Measurements from ENCODE around the gene IVNS1ABP.

The IVNS1ABP gene

DNA sequence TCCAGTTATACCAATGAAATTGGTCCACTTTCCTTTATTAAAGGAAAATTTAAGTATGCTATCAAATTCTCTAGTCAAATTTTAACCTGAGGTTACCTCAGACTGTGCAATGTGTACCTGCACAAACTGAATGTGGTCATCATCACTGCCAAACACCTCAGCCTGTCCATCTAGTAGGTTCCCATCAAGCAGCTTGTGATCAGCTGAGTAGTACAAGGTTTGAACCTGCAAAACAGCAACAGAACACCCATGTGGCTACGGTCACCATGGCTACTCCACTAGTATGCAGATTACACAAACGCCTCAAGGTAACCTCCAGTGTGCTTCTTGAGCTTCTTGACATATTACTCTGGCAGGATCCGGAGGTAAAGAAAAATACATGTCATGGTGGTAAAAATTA is 11.6 kb downstream of the IVNS1ABP start:
- H3K27ac ChIP-seq, result no peak overlapping the region
- no peak for TF ChIP-seq ZFX (IDR thresholded peaks at IDR 0.05)
- TF ChIP-seq, protein P1, sequence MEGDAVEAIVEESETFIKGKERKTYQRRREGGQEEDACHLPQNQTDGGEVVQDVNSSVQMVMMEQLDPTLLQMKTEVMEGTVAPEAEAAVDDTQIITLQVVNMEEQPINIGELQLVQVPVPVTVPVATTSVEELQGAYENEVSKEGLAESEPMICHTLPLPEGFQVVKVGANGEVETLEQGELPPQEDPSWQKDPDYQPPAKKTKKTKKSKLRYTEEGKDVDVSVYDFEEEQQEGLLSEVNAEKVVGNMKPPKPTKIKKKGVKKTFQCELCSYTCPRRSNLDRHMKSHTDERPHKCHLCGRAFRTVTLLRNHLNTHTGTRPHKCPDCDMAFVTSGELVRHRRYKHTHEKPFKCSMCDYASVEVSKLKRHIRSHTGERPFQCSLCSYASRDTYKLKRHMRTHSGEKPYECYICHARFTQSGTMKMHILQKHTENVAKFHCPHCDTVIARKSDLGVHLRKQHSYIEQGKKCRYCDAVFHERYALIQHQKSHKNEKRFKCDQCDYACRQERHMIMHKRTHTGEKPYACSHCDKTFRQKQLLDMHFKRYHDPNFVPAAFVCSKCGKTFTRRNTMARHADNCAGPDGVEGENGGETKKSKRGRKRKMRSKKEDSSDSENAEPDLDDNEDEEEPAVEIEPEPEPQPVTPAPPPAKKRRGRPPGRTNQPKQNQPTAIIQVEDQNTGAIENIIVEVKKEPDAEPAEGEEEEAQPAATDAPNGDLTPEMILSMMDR (conservative IDR thresholded peaks at IDR 0.05), result no peak

GRCh38 chr1:185300152-185300551 is 16.9 kb downstream of the IVNS1ABP start:
- no peak overlapping the region for H3K27ac ChIP-seq
- TF ChIP-seq ZFX (IDR thresholded peaks at IDR 0.05), result no peak
- TF ChIP-seq, protein P1 (conservative IDR thresholded peaks at IDR 0.05), result no peak

DNA sequence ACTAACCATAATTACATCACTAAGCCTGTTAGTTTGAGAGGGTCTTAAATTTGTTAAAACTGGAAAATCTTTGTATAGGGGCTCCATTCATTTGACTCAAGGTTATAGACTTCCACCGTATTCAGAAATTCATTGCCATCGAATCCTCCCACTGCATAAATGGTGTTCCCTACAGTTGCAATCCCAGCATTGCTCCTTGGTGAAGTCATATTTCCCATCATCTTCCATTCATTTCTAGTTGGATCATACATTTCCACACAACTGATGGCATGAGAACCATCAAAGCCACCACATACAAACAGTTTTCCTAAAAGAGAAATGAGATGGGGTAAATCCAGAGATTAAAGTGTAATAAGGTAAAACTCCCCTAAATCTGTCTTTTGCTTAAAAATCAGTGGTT is 19.1 kb downstream of the IVNS1ABP start:
- no peak for TF ChIP-seq ZFX (IDR thresholded peaks at IDR 0.05)
- TF ChIP-seq, protein P1 (conservative IDR thresholded peaks at IDR 0.05), result no peak
- H3K27ac ChIP-seq, result no peak overlapping the region

DNA sequence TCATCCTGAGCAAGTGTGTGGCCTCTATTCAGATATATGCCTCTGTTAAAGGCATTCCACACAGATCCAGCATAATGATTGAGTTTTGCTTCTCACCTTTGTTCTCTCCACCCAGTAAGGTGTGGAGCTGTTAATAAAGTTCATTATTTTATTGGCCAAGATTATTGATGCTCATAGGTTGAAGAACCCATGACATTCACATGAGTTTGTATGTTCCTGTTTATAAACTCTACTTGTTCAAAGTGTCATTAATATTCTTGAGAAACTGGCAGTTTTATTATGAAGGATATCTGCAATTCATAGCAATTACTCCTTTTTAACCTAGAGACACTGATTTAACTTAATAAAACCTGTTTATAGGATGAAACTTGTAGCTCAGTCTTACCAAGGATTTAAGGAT is 22.0 kb downstream of the IVNS1ABP start:
- no peak for TF ChIP-seq ZFX (IDR thresholded peaks at IDR 0.05)
- TF ChIP-seq, protein P1 (conservative IDR thresholded peaks at IDR 0.05), result no peak
- H3K27ac ChIP-seq, result no peak overlapping the region

GRCh38 chr1:185293967-185294542 is 23.0 kb downstream of the IVNS1ABP start:
- TF ChIP-seq, protein P1 (conservative IDR thresholded peaks at IDR 0.05), result no peak
- no peak for TF ChIP-seq ZFX (IDR thresholded peaks at IDR 0.05)

DNA sequence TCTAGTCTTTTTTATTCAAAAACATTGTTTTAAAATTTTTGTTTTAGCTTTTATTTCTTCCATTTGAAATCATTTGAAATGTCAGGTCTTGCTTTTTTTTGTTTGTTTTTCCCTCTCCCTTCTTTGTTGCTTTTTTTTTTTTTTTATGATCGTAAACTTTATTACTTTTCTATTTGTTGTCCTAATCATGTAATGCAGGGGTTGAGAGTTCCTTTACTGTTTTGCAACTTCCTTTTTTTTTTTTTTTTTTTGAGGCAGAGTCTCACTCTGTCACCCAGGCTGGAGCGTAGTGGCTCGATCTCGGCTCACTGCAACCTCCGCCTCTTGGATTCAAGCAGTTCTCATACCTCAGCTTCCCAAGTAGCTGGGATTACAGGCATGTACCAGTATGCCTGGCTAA is 24.8 kb downstream of the IVNS1ABP start:
- TF ChIP-seq, protein P1 (conservative IDR thresholded peaks at IDR 0.05), result no peak
- no peak for TF ChIP-seq ZFX (IDR thresholded peaks at IDR 0.05)
- no peak overlapping the region; the same call in 1 of the 2 replicates for H3K27ac ChIP-seq

More at GRCh38 chr1:185293967-185294542, 23.0 kb downstream of the IVNS1ABP start:
- no peak overlapping the region for H3K27ac ChIP-seq

- no peak overlapping the region for H3K27ac ChIP-seq
Measured at GRCh38 chr1:185291652-185292051, 25.4 kb downstream of the IVNS1ABP start.

More at GRCh38 chr1:185291652-185292051, 25.4 kb downstream of the IVNS1ABP start:
- TF ChIP-seq, protein P1 (conservative IDR thresholded peaks at IDR 0.05), result no peak

Data from C4-2B (cell line).